Hematopoietic multipotent progenitor cell (in vitro differentiated cells): Measurements from ENCODE around the gene HTATIP2. TPM values are rescaled to one million over a fixed set of nuclear protein-coding genes. Genes with fewer than 3 reads are reported as not detected.

Source experiments
- total RNA-seq: library from RNA; depleted of rRNA; stranded (reverse); fragments of >200 nt; gene quantifications from one replicate; pipeline ENCODE4 v1.2.3, GENCODE V29; 2012

The HTATIP2 gene
- total RNA-seq, 1 donor: 9.2 TPM

Other genes with a start within 250 kb of the HTATIP2 start
- gene DBX1, start 203.2 kb upstream of the HTATIP2 start, total RNA-seq: not detected
- gene PRMT3, start 24.0 kb downstream of the HTATIP2 start, total RNA-seq: 18.9 TPM
- under 0.01 TPM for gene SLC6A5, start 235.9 kb downstream of the HTATIP2 start, total RNA-seq